ENCODE measurements around the gene PFKFB4. TPM values are rescaled to one million over a fixed set of nuclear protein-coding genes. Genes with fewer than 3 reads are reported as not detected.
"Not testable (repeated sequence)": the region's sequence is repeated elsewhere in the genome, so short reads cannot be mapped to it uniquely, and the experiment has no call there.

The PFKFB4 gene
- total RNA-seq, 2 experiments from 2014 or later: 58.4 to 63.7 TPM

DNA sequence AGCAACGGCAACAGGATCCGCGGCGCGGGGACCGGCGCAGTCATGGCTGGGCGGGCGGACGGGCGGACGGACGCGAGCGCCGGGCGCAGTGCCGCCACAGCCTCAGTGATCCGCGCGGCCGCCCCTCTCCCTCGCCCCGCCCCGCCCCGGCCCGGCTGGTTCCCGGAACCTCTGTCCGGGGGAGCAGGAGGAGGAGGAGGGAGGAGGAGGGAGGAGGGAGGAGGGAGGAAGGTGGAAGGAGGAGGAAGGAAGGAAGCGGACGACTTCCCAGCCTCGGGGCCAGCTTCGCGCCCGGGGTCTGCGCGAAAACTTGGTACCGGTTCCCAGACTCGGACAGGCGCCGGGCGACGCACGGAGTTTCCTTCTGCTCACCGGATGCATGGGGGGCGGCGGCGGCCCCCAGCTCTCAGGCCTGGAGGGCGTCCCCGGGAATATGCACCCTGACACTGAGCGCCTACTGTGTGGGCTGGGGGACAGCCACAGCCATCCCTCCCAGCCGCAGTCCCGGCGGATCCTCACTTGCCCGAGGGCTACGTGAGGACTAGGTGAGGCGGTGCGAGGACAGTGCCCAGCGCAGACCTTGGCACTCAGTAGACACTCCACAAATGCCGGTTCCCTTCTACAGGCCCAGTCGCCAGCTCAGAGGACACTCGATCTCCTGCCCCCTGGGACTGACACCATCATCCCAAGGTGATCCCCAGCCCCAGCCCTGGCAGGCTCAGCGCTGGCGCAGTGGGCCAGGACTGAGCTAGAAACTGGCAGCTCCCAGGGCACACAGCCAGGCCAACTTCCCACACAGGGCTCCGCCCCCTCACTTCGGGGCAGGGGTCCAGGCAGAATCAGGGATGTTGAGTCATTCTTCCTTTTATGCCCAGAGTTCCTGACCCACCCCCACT is 52.3 kb downstream of the PFKFB4 start, which contains the start of gene SHISA5:
TSS of gene SHISA5 (minus strand) at position 124 of the 896 bp plus-strand sequence. CDS start at position 44, 80 bp downstream.
- ATAC-seq: peak; percentile 52
- Mint-ChIP-seq H3K4me1 (peaks cover 46% of the 10 kb centered on the region), H3K27me3 (no peaks in the 10 kb centered on the region), H3K27ac (peak within 1 kb of the TSS; percentile 74), H3K4me3 (peak within 1 kb of the TSS; percentile 72), H3K9me3 (ENCODE audit: low read depth) (no peaks in the 10 kb centered on the region), H3K36me3 (ENCODE audit: low read depth) (peaks cover 1% of the 10 kb centered on the region)
- DNase-seq: peak; percentile 74
- CTCF ChIA-PET: interaction anchor here (1.0 to 1.8 kb wide), 3 partner anchors 10 to 104 kb away, joined by 3 to 9 read pairs (median 3); no protein-coding TSS in a partner anchor
- POLR2A ChIA-PET: no interaction called here
- intact Hi-C loops (cut with DNase I, micrococcal nuclease): loop anchor here (1.0 to 10.0 kb wide), 4 partner anchors 31 to 59 kb away; partner anchors contain the start of genes ATRIP (in 2 of the 2), CCDC51 (in 1 of the 2), PFKFB4 (in 1 of the 2) and TMA7 (in 1 of the 2)

DNA sequence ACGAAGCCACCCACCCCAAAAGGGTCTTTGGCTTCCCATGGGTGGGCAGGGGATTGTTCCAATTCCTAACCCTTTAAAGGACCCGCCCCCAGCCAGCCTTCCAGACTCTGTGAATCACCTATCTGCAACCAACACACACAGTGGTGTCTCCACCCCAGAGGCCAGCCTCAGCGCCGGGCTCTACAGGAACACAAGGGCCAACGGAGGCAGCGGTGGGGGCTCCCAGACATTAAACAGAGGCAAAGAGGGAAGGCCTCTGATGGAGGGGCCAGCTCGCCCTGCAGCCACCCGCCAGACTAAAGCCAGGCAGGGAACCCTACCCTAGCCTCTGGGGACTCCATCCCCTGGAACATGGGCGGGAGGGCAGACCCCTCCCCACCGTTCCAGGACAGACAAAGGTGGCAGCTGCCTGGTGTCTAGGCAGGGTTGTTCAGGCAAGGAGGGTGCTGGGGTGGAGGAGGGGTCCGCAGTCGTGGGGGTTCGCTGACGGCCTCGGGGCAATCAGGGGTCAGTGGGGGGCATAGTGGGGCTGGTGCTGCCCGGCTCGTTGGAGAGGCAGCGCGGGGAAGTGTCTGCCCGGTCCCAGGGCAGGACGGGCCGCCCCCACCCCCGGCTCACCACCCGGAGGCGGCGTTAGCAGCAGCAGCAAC is 53.1 kb downstream of the PFKFB4 start:
- CTCF ChIA-PET: interaction anchor here (1.0 to 1.8 kb wide), 3 partner anchors 9 to 103 kb away, joined by 3 to 9 read pairs (median 3); no protein-coding TSS in a partner anchor
- intact Hi-C loops (cut with DNase I, micrococcal nuclease): loop anchor here (1.0 to 10.0 kb wide), 4 partner anchors 30 to 59 kb away; partner anchors contain the start of genes ATRIP (in 2 of the 2), CCDC51 (in 1 of the 2), PFKFB4 (in 1 of the 2) and TMA7 (in 1 of the 2)

GRCh38 chr3:48502728-48503168 is 53.9 kb downstream of the PFKFB4 start:
- Mint-ChIP-seq H3K27me3 (no peaks in the 10 kb centered on the region), H3K4me1 (peaks cover 43% of the 10 kb centered on the region), H3K27ac (peak overlapping the region; percentile 37), H3K4me3 (peak overlapping the region; percentile 72), H3K9me3 (ENCODE audit: low read depth) (no peaks in the 10 kb centered on the region), H3K36me3 (ENCODE audit: low read depth) (peaks cover 6% of the 10 kb centered on the region)
- ATAC-seq (no peak), DNase-seq (no peak)
- intact Hi-C loops (cut with DNase I, micrococcal nuclease): loop anchor here in 1 of 2 experiments (10.0 kb wide), 1 partner anchor 58 kb away; the partner anchor contains the start of genes ATRIP, CCDC51 and TMA7
- ChIA-PET CTCF (no interaction called here), POLR2A (no interaction called here)

More for the DNA sequence above, 53.1 kb downstream of the PFKFB4 start:
- H3K36me3 Mint-ChIP-seq (ENCODE audit: low read depth): peaks cover 2% of the 10 kb centered on the region
- peaks cover 46% of the 10 kb centered on the region for H3K4me1 Mint-ChIP-seq
- no peaks in the 10 kb centered on the region for H3K27me3 Mint-ChIP-seq
- H3K4me3 Mint-ChIP-seq: peak overlapping the region; percentile 72
- ATAC-seq (no peak), DNase-seq (peak; percentile 46)
- H3K9me3 Mint-ChIP-seq (ENCODE audit: low read depth): no peaks in the 10 kb centered on the region
- POLR2A ChIA-PET: no interaction called here
- peak overlapping the region; percentile 55 for H3K27ac Mint-ChIP-seq

- peaks cover 7% of the 10 kb centered on the region for H3K36me3 Mint-ChIP-seq (ENCODE audit: low read depth)
- H3K9me3 Mint-ChIP-seq (ENCODE audit: low read depth): no peaks in the 10 kb centered on the region
- H3K4me1 Mint-ChIP-seq: peaks cover 37% of the 10 kb centered on the region
- no peak overlapping the region for H3K27ac Mint-ChIP-seq
- no peaks in the 10 kb centered on the region for H3K27me3 Mint-ChIP-seq
- ATAC-seq: no peak
- intact Hi-C loops (cut with DNase I, micrococcal nuclease): loop anchor here in 1 of 2 experiments (10.0 kb wide), 1 partner anchor 57 kb away; the partner anchor contains the start of genes ATRIP, CCDC51 and TMA7
- POLR2A ChIA-PET: no interaction called here
- CTCF ChIA-PET: no interaction called here
- H3K4me3 Mint-ChIP-seq: no peak overlapping the region
- no peak for DNase-seq
Observed at GRCh38 chr3:48502121-48502520, 54.5 kb downstream of the PFKFB4 start.

DNA sequence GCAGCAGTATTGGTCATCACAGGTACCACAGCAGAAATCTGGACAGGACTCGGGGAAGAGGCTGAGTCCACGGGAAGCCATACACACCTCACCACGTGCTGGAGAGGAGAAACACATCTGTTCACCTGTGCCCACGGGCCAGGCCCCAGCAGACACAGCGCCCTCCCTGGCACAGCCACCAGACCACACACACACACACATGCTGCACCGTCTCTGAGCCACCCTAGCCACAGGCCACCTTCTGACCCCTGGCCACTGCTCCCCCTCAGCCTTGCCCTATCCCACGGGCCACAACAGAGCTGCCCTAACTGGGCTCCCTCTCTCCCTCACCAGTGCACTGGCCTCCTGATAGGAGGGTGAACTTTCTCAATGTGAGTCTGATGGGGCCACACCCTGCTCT is 55.4 kb downstream of the PFKFB4 start:
- peak overlapping the region; percentile 10 for H3K27ac Mint-ChIP-seq
- intact Hi-C loops (cut with DNase I, micrococcal nuclease): loop anchor here in 1 of 2 experiments (10.0 kb wide), 1 partner anchor 56 kb away; the partner anchor contains the start of genes ATRIP, CCDC51 and TMA7

DNA sequence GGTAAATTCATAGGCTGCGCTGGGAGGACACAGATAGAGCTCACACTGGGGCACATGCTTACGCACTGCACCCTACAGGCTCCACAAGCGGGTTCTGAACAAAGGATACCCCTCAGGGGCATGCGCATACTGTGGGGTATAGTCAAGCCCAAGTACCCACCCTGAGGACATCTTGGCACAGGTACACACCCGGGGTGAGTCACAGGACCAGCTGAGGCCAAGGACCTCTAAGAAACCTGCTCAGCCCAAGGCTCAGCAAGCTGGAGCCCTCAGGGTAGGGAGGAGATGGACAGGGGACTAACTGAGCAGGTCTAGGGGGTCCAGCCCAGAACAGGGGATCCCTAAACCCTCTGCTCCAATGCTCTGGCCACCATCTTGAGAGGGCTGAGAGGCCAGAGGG is 55.9 kb downstream of the PFKFB4 start:
- Mint-ChIP-seq H3K4me1 (peaks cover 26% of the 10 kb centered on the region), H3K27ac (no peak overlapping the region), H3K4me3 (no peak overlapping the region), H3K36me3 (ENCODE audit: low read depth) (peaks cover 7% of the 10 kb centered on the region), H3K27me3 (no peaks in the 10 kb centered on the region), H3K9me3 (ENCODE audit: low read depth) (no peaks in the 10 kb centered on the region)
- intact Hi-C loops (cut with DNase I, micrococcal nuclease): loop anchor here in 1 of 2 experiments (10.0 kb wide), 1 partner anchor 56 kb away; the partner anchor contains the start of genes ATRIP, CCDC51 and TMA7
- DNase-seq (no peak), ATAC-seq (no peak)
- ChIA-PET CTCF (interaction anchor here (1.1 to 1.4 kb wide), 2 partner anchors 55 to 65 kb away, joined by 3 to 7 read pairs; no protein-coding TSS in a partner anchor), POLR2A (no interaction called here)

More for the DNA sequence above, 55.4 kb downstream of the PFKFB4 start:
- DNase-seq: no peak
- Mint-ChIP-seq H3K27me3 (no peaks in the 10 kb centered on the region), H3K4me3 (no peak overlapping the region), H3K4me1 (peaks cover 29% of the 10 kb centered on the region), H3K36me3 (ENCODE audit: low read depth) (peaks cover 7% of the 10 kb centered on the region), H3K9me3 (ENCODE audit: low read depth) (no peaks in the 10 kb centered on the region)
- POLR2A ChIA-PET: interaction anchor here (0.7 kb wide), 1 partner anchor 260 kb away, joined by 3 read pairs; the partner anchor contains the start of gene ZNF589
- CTCF ChIA-PET: interaction anchor here (0.7 to 1.4 kb wide), 3 partner anchors 27 to 65 kb away, joined by 3 to 7 read pairs (median 3); no protein-coding TSS in a partner anchor
- ATAC-seq: no peak

DNA sequence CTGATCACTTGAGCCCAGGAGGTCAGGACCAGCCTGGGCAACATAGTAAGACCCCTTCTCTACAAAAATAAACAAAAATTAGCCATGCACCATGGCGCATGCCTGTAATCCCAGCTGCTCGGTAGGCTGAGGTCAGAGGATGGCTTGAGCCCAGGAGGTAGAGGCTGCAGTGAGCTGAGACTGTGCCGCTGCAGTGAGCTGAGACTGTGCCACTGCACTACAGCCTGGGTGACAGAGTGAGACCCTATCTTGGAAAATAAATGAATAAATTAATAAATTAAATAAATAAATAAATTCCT is 63.5 kb downstream of the PFKFB4 start:
- Mint-ChIP-seq H3K4me1 (no peaks in the 10 kb centered on the region), H3K36me3 (ENCODE audit: low read depth) (peaks cover 4% of the 10 kb centered on the region), H3K27me3 (no peaks in the 10 kb centered on the region), H3K4me3 (no peak overlapping the region), H3K27ac (no peak overlapping the region), H3K9me3 (ENCODE audit: low read depth) (no peaks in the 10 kb centered on the region)
- ChIA-PET CTCF (no interaction called here), POLR2A (no interaction called here)
- DNase-seq: no peak
- no peak for ATAC-seq
- intact Hi-C loops (cut with DNase I, micrococcal nuclease): no loop called here

- DNase-seq: no peak
- CTCF ChIA-PET: no interaction called here
- intact Hi-C loops (cut with DNase I, micrococcal nuclease): no loop called here
- POLR2A ChIA-PET: no interaction called here
- Mint-ChIP-seq H3K4me3 (no peak overlapping the region), H3K27me3 (no peaks in the 10 kb centered on the region), H3K4me1 (no peaks in the 10 kb centered on the region), H3K9me3 (ENCODE audit: low read depth) (no peaks in the 10 kb centered on the region), H3K27ac (no peak overlapping the region), H3K36me3 (ENCODE audit: low read depth) (peaks cover under 1% of the 10 kb centered on the region)
- ATAC-seq: no peak
Observed at GRCh38 chr3:48492461-48493202, 64.0 kb downstream of the PFKFB4 start.

GRCh38 chr3:48486952-48487351 is 69.7 kb downstream of the PFKFB4 start:
- intact Hi-C loops (cut with DNase I, micrococcal nuclease): no loop called here
- Mint-ChIP-seq H3K9me3 (ENCODE audit: low read depth) (no peaks in the 10 kb centered on the region), H3K4me1 (no peaks in the 10 kb centered on the region), H3K27me3 (no peaks in the 10 kb centered on the region), H3K36me3 (ENCODE audit: low read depth) (no peaks in the 10 kb centered on the region), H3K4me3 (no peak overlapping the region), H3K27ac (no peak overlapping the region)
- CTCF ChIA-PET: no interaction called here
- POLR2A ChIA-PET: no interaction called here
- ATAC-seq: no peak
- DNase-seq: no peak

DNA sequence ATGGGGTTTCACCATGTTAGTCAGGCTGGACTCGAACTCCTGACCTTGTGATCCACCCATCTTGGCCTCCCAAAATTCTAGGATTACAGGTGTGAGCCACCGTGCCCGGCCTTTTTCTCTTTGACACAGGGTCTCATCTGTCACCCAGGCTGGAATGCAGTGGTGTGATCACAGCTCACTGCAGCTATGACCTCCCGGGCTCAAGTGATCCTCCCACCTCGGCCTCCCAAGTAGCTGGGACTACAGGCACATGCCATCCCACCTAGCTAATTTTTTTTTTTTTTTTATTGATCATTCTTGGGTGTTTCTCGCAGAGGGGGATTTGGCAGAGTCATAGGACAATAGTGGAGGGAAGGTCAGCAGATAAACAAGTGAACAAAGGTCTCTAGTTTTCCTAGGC is 73.8 kb downstream of the PFKFB4 start:
- POLR2A ChIA-PET; H3K9me3 Mint-ChIP-seq (ENCODE audit: low read depth); intact Hi-C loops (cut with DNase I, micrococcal nuclease); H3K27ac Mint-ChIP-seq; DNase-seq; H3K4me3 Mint-ChIP-seq; H3K27me3 Mint-ChIP-seq; ATAC-seq; H3K36me3 Mint-ChIP-seq (ENCODE audit: low read depth): not testable (repeated sequence)
- CTCF ChIA-PET: interaction anchor here (1.8 kb wide), 1 partner anchor 46 kb away, joined by 4 read pairs; no protein-coding TSS in a partner anchor
- H3K4me1 Mint-ChIP-seq: peaks cover 21% of the 10 kb centered on the region
